ENCODE data around the gene GLYATL3. TPM values are rescaled to one million over a fixed set of nuclear protein-coding genes. Genes with fewer than 3 reads are reported as not detected.
A peak's percentile ranks its signal among the peaks of the same experiment; 100 is the strongest.

GLYATL3 gene
- total RNA-seq, 1 donor from 2014 or later = not detected

DNA sequence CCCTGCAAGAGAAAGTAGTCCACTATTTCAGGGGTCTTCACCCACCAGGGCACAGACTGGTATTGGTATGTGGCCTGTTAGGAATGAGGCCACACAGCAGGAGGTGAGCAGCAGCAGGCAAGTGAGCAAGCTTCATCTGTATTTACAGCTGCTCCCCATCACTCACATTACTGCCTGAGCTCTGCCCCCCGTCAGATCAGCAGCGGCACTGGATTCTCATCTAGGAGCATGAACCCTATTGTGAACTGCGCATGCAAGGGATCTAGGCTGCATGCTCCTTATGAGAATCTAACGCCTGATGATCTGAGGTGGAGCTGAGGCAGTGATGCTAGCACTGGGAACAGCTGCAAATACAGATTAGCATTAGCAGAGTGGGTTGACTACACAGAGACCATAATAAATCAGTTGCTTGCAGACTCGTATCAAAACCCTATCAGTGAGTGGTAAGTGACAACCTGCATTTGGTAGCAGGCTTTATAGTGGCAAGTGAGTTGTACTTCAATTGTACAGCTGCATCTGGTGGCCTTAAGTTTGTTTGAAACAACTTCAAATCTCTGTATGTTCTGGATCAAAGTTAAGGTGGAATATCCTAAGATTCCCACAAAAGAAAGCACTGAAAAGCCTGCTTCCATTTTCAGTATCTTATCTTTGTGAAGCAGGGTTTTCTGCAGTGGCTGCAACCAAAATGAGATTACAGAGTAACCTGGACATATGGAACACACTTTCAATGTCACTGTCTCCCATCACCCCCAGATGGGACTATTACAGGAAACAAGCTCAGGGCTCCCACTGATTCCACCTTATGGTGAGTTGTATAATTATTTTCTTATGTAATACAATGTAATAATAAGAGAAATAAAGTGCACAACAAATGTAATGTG, 63.5 kb downstream of the GLYATL3 start:
- intact Hi-C loops (cut with DNase I) = no loop called here
- Histone ChIP-seq H3K36me3 (no peaks in the 10 kb centered on the region), H3K27ac (no peak overlapping the region), H3K27me3 (ENCODE audit: low read depth) (no peaks in the 10 kb centered on the region), H3K9me3 (no peaks in the 10 kb centered on the region), H3K4me1 (no peaks in the 10 kb centered on the region), H3K4me3 (no peak overlapping the region)
- TF ChIP-seq, protein P1, sequence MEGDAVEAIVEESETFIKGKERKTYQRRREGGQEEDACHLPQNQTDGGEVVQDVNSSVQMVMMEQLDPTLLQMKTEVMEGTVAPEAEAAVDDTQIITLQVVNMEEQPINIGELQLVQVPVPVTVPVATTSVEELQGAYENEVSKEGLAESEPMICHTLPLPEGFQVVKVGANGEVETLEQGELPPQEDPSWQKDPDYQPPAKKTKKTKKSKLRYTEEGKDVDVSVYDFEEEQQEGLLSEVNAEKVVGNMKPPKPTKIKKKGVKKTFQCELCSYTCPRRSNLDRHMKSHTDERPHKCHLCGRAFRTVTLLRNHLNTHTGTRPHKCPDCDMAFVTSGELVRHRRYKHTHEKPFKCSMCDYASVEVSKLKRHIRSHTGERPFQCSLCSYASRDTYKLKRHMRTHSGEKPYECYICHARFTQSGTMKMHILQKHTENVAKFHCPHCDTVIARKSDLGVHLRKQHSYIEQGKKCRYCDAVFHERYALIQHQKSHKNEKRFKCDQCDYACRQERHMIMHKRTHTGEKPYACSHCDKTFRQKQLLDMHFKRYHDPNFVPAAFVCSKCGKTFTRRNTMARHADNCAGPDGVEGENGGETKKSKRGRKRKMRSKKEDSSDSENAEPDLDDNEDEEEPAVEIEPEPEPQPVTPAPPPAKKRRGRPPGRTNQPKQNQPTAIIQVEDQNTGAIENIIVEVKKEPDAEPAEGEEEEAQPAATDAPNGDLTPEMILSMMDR (IDR thresholded peaks at IDR 0.05) = no peak
- no peak for DNase-seq
- ATAC-seq = no peak

DNA sequence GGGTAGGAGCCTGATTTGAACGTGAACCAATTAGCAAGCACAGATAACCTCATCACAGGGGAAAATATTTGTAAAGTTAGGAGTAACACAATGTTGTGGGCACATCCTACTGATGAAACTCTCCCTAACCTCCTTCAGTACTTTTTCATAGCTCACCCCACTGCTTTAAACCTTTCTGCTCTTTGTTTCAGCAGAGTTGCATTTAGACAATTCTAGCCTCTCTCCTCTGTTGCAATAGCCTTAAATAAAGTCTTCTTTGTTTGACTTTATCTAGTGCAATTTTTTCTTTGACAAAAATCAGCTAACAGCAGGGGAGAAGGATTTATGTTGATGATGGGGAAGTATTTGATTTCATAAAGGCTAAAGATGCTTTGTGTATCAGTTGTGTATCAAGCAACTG, 64.8 kb downstream of the GLYATL3 start:
- no peak for ATAC-seq
- TF ChIP-seq, protein P1 (IDR thresholded peaks at IDR 0.05) = no peak
- no peak overlapping the region for H3K27ac ChIP-seq
- H3K4me1 ChIP-seq = no peaks in the 10 kb centered on the region
- intact Hi-C loops (cut with DNase I) = no loop called here
- no peak overlapping the region for H3K4me3 ChIP-seq
- no peaks in the 10 kb centered on the region for H3K36me3 ChIP-seq
- H3K27me3 ChIP-seq (ENCODE audit: low read depth) = no peaks in the 10 kb centered on the region
- DNase-seq = no peak
- no peaks in the 10 kb centered on the region for H3K9me3 ChIP-seq

DNA sequence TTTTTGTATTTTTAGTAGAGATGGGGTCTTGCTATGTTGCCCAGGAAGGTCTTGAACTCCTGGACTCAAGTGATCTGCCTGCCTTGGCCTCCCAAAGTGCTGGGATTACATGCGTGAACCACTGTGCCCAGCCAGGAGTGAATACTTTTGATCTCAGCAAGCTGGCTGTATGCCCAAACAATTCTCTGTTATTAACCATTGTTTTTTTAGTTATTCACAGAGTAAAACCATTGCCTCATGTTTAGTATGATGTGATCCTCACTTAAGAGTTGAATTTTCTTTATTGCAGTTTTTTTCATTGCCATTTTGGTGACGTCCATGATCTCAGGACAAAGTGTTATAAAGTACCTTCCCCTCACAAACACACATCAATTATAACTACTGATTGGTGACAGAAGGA, 65.5 kb downstream of the GLYATL3 start:
- no peaks in the 10 kb centered on the region for H3K27me3 ChIP-seq (ENCODE audit: low read depth)
- no peaks in the 10 kb centered on the region for H3K36me3 ChIP-seq
- H3K27ac ChIP-seq = no peak overlapping the region
- TF ChIP-seq, protein P1 (IDR thresholded peaks at IDR 0.05) = no peak
- no peaks in the 10 kb centered on the region for H3K4me1 ChIP-seq
- DNase-seq (no peak), ATAC-seq (no peak)
- H3K4me3 ChIP-seq = no peak overlapping the region
- intact Hi-C loops (cut with DNase I) = no loop called here
- no peaks in the 10 kb centered on the region for H3K9me3 ChIP-seq

DNA sequence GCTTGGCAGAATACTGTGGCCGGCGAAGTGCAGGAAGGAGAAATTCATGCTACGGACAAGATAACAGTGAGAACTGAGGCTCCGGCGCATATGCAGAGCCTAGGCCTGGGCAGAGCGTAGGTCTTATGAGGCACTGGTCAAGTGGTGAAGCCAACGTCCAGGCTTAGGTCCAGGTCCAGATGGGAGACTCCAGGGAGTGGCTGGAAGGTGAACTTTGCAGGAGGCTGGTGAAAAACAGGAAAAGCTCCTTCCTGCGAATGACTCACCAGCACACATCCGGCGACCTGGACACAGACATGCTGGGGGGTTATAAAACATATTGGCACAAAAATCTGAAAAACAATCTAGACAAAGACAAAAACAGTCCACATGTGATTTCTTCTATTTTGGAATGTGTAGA, 66.1 kb downstream of the GLYATL3 start:
- TF ChIP-seq, protein P1 (IDR thresholded peaks at IDR 0.05) = no peak
- Histone ChIP-seq H3K9me3 (no peaks in the 10 kb centered on the region), H3K27me3 (ENCODE audit: low read depth) (no peaks in the 10 kb centered on the region), H3K27ac (no peak overlapping the region), H3K4me1 (no peaks in the 10 kb centered on the region), H3K36me3 (no peaks in the 10 kb centered on the region), H3K4me3 (no peak overlapping the region)
- no peak for DNase-seq
- ATAC-seq = no peak
- intact Hi-C loops (cut with DNase I) = no loop called here

DNA sequence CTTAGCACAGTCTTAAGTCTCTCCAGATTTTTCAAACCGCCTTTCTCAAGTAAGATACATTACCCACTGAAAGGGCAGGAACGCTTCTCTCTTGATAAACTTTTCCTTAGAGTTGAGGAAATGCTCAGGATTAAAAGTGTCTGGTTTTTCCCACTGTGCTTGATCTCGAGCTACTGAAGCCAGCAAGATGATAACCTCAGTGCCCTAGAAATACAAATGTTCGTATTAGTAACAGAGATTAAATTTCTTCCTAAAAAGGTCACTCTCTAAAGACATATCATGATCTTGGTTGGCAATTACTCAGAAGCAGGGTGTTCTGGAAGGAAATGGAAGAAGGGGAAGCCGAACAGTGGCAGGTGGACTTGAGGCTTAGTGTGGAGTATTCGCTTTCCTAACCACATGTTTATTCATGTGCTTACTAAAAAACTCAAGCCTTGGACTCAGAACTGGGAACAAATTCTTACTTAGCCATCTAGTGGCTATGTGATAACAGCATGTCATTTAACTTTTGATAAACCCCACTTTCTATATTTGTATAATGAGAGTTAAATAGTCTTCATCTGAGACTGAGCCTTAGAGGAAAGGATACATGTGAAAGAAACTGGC, 70.9 kb downstream of the GLYATL3 start:
- DNase-seq = no peak
- TF ChIP-seq, protein P1 (IDR thresholded peaks at IDR 0.05) = no peak
- Histone ChIP-seq H3K36me3 (no peaks in the 10 kb centered on the region), H3K4me3 (no peak overlapping the region), H3K27ac (no peak overlapping the region), H3K9me3 (no peaks in the 10 kb centered on the region), H3K27me3 (ENCODE audit: low read depth) (no peaks in the 10 kb centered on the region), H3K4me1 (no peaks in the 10 kb centered on the region)
- intact Hi-C loops (cut with DNase I) = no loop called here
- ATAC-seq = peak; percentile 47 to 64

Measured in lower lobe of right lung (tissue), 2 donors.